ENCODE data around the gene C17orf114.
"Not testable (repeated sequence)": the region's sequence is repeated elsewhere in the genome, so short reads cannot be mapped to it uniquely, and the experiment has no call there.

C17orf114 gene

DNA sequence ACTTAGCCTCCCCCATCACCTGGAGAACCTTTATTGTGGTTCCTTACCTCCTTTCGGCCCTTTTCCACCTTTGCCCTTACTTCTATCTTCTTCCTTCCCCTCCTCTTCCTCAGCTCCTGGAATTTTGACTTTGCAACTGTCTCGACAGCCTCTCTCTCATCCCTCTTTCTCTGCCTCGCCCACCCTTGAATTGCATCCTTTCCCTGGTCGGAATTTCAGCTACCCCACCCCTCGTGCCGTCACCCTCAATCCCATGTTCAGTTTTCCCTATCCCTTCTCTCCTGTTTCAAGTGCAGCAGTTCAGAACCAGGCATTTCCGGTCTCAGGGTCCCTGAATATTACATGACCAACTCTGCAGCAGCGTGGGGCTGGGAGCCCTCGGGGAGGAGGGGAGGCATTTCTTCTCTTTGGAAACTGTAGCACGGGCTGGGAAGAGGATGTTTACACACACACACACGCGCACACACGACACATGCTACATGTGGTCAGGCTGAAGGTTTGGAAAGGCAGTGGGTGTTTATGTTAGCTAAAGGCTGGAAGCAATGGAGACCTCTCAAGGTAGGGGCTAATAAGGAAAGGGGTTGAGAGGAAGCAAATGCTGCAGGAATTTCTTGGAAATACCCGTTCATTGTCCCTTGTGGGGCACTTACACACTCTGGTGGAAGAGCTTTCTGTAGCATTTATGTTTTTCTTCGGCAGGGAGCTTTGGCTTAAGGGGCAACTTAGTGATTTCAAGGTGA lies 32.0 kb upstream of the C17orf114 start:
- no peaks in the 10 kb centered on the region for H3K36me3 ChIP-seq
- DNase-seq (ENCODE audit: low spot score in 2 of 2), result no peak
- H3K9me3 ChIP-seq, result no peaks in the 10 kb centered on the region
- no peak for TF ChIP-seq CTCF (IDR thresholded peaks at IDR 0.05)
- TF ChIP-seq POLR2AphosphoS5 (IDR thresholded peaks at IDR 0.05), result no peak
- no peak for TF ChIP-seq POLR2A (IDR thresholded peaks at IDR 0.05)
- H3K4me3 ChIP-seq, result peak overlapping the region; percentile 84 to 99 (median 96)
- H3K27ac ChIP-seq, result peak overlapping the region; percentile 93 to 94
- peaks cover 0 to 23% of the 10 kb centered on the region in 2 donors for H3K4me1 ChIP-seq
- intact Hi-C loops (cut with DNase I; ENCODE audit: low total_unique reads), result no loop called here
- no peaks in the 10 kb centered on the region for H3K27me3 ChIP-seq

DNA sequence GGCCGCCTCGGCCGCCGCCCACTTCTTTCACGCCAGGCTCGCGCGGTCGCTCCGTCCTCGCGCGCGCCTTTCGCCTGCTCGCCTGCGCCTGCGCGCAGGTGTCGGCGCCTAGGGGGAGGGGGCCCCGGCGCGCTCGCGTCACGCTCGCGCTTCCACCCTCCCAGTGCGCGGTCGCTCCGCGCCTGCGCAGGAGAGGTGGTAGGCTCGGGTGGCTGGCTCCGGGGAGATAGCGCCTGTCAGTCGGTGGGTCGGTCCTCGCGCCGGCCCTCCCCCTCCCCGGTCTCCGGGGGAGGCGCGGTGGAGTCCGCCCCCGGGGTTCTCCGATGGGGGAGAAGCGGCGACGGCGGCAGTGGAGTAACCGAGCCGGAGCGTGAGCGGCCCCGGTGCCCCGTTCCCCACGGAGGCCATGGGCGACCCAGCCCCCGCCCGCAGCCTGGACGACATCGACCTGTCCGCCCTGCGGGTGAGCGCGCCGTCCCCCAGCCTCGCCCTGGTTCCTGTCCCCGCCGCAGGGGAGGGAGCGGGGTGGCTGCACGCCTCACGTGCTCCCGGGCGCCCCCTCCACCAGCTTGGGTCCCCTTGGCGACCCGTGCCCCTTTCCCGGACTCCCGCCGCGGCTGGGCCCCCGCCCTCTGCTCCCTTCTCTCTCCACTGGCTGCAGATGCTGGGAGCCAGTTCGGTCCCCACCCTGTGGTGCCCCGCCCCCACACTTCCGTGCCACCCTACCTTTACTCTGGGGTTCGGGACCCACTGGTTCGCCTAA lies 31.2 kb upstream of the C17orf114 start, which contains the start of gene MINK1:
TSS of gene MINK1 (plus strand) at position 163 of the 763 bp plus-strand sequence. CDS start at position 407, 244 bp downstream.
- peak in 1 of 3 donors; percentile 79 for TF ChIP-seq POLR2AphosphoS5 (IDR thresholded peaks at IDR 0.05)
- peak; percentile 72 for TF ChIP-seq POLR2A (IDR thresholded peaks at IDR 0.05)
- no peak for TF ChIP-seq CTCF (IDR thresholded peaks at IDR 0.05)
- Histone ChIP-seq H3K27ac (peak within 1 kb of the TSS; percentile 93 to 94), H3K27me3 (no peaks in the 10 kb centered on the region), H3K4me1 (peaks cover 0 to 20% of the 10 kb centered on the region in 2 donors), H3K4me3 (peak within 1 kb of the TSS; percentile 84 to 99 (median 96)), H3K36me3 (no peaks in the 10 kb centered on the region), H3K9me3 (no peaks in the 10 kb centered on the region)
- intact Hi-C loops (cut with DNase I; ENCODE audit: low total_unique reads), result no loop called here
- peak; percentile 79 to 85 for DNase-seq (ENCODE audit: low spot score in 2 of 2)

DNA sequence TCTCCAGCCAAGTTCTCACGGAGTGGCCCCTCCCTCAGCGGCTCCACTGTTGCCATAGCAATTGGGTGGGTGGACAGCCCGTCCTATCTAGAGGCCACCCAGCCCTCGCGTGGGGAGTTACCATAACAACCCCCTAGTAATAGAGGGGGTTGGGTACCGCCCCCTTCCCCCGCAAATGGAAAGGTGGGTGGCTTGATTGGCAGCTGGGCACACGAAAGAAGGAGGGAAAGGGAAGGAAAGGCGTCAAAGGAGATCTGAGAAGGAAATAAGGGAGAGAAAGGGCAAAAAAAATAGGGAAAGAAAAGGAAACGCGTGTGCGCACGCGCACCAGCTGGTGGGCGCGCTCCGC lies 30.7 kb upstream of the C17orf114 start:
- H3K9me3 ChIP-seq; DNase-seq (ENCODE audit: low spot score in 2 of 2); H3K36me3 ChIP-seq; H3K27me3 ChIP-seq; intact Hi-C loops (cut with DNase I; ENCODE audit: low total_unique reads): not testable (repeated sequence)
- Histone ChIP-seq H3K4me1 (peaks cover 0 to 18% of the 10 kb centered on the region in 2 donors), H3K27ac (peak overlapping the region; percentile 77 to 93), H3K4me3 (peak overlapping the region; percentile 84 to 99 (median 96))

GRCh38 chr17:4827399-4827798 lies 25.3 kb upstream of the C17orf114 start:
- DNase-seq (ENCODE audit: low spot score in 2 of 2), result no peak
- TF ChIP-seq POLR2A (IDR thresholded peaks at IDR 0.05) (no peak), POLR2AphosphoS5 (IDR thresholded peaks at IDR 0.05) (no peak), CTCF (IDR thresholded peaks at IDR 0.05) (no peak)
- Histone ChIP-seq H3K27ac (no peak overlapping the region), H3K36me3 (no peaks in the 10 kb centered on the region), H3K4me3 (no peak overlapping the region), H3K9me3 (no peaks in the 10 kb centered on the region), H3K27me3 (no peaks in the 10 kb centered on the region), H3K4me1 (no peaks in the 10 kb centered on the region)
- intact Hi-C loops (cut with DNase I; ENCODE audit: low total_unique reads), result no loop called here

DNA sequence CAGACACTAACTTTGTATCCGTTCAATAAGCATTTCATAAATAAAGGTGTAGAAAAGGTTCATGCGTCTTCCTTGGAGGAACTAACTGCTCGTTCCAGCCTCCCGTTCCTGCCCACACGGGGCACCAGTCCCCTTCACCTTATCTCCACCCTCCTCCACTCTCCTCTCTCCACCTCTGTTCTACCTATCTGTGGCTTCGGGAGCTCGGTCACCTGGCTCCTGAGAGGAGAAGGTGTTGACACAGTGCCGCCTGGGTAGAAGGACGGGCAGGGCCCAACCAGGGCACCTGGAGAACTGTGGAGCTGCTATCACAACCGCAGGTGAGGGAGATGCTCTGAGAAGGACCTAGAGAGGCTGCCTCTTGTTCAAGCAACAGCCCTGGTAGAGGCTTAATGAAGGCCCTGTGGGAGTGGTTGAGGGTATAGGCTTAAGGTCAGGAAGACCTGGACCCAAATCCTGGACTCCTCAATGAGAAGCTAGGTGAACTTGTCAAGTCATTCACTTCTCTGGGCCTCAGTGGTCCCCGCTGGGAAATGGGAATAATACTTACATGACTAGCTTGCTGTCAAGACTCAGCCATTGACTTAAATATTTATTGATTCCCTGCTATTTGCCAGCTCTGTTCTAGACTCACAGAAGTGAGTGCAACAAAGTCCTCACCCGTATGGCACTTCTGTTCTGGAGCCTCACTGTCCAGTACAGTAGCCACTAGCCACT lies 21.4 kb upstream of the C17orf114 start:
- no peak overlapping the region for H3K27ac ChIP-seq
- H3K4me1 ChIP-seq, result no peaks in the 10 kb centered on the region
- H3K36me3 ChIP-seq, result peaks cover 4% of the 10 kb centered on the region
- H3K9me3 ChIP-seq, result no peaks in the 10 kb centered on the region
- no peaks in the 10 kb centered on the region for H3K27me3 ChIP-seq
- intact Hi-C loops (cut with DNase I; ENCODE audit: low total_unique reads), result no loop called here
- TF ChIP-seq CTCF (IDR thresholded peaks at IDR 0.05) (no peak), POLR2A (IDR thresholded peaks at IDR 0.05) (no peak), POLR2AphosphoS5 (IDR thresholded peaks at IDR 0.05) (no peak)
- no peak overlapping the region for H3K4me3 ChIP-seq
- no peak for DNase-seq (ENCODE audit: low spot score in 2 of 2)
